NCI-H748 treated with DMSO at 0.1 percent for 48 hours (cell line): ENCODE measurements around the gene C3orf33.
"Not testable (repeated sequence)": the region's sequence is repeated elsewhere in the genome, so short reads cannot be mapped to it uniquely, and the experiment has no call there.

Experiments
- DNase-seq: peaks from one replicate; lab custom pipeline; 2025; lab: John Stamatoyannopoulos, UW

The C3orf33 gene

GRCh38 chr3:155805802-155806618 is at the start of gene C3orf33:
C3orf33 (minus strand) TSS chr3:155806278; CDS start chr3:155806252, 26 bp downstream.
- DNase-seq: no peak

- DNase-seq: peak; percentile 90
Observed at GRCh38 chr3:155854141-155854940, 48.3 kb upstream of the C3orf33 start, which contains the start of gene SLC33A1. SLC33A1 (minus strand) TSS chr3:155854427; CDS start chr3:155853997, 430 bp downstream.

GRCh38 chr3:155853214-155854140 is 47.4 kb upstream of the C3orf33 start:
- DNase-seq: no peak

GRCh38 chr3:155852341-155852740 is 46.3 kb upstream of the C3orf33 start:
- DNase-seq: no peak

- DNase-seq: not testable (repeated sequence)
Observed at GRCh38 chr3:155849404-155849803, 43.3 kb upstream of the C3orf33 start.

- no peak for DNase-seq
Observed at GRCh38 chr3:155847993-155848392, 41.9 kb upstream of the C3orf33 start.

GRCh38 chr3:155846119-155846518 is 40.0 kb upstream of the C3orf33 start:
- no peak for DNase-seq

- no peak for DNase-seq
Observed at GRCh38 chr3:155843569-155843968, 37.5 kb upstream of the C3orf33 start.

- no peak for DNase-seq
Observed at GRCh38 chr3:155835341-155836071, 29.4 kb upstream of the C3orf33 start.

- not testable (repeated sequence) for DNase-seq
Observed at GRCh38 chr3:155828490-155829098, 22.5 kb upstream of the C3orf33 start.

GRCh38 chr3:155815030-155815545 is 9.0 kb upstream of the C3orf33 start:
- no peak for DNase-seq

GRCh38 chr3:155813224-155813623 is 7.1 kb upstream of the C3orf33 start:
- DNase-seq: not testable (repeated sequence)

- DNase-seq: no peak
Observed at GRCh38 chr3:155809181-155809580, 3.1 kb upstream of the C3orf33 start.

GRCh38 chr3:155807823-155808222 is 1.7 kb upstream of the C3orf33 start:
- no peak for DNase-seq

GRCh38 chr3:155805204-155805801 is 775 bp downstream of the C3orf33 start:
- DNase-seq: no peak

GRCh38 chr3:155804323-155804722 is 1.8 kb downstream of the C3orf33 start:
- DNase-seq: no peak

GRCh38 chr3:155792532-155792931 is 13.5 kb downstream of the C3orf33 start:
- no peak for DNase-seq

- no peak for DNase-seq
Observed at GRCh38 chr3:155791190-155791589, 14.9 kb downstream of the C3orf33 start.

GRCh38 chr3:155790272-155790925 is 15.7 kb downstream of the C3orf33 start:
- no peak for DNase-seq
